HG02763 (cell line): ENCODE data around the gene HPCAL1.
A peak's percentile ranks its signal among the peaks of the same experiment; 100 is the strongest.

Source experiments
- ATAC-seq: cut with Tn5 transposase; IDR thresholded peaks from one replicate; pipeline ENCODE4 v1.9.1; 2021; ENCODE audit warnings: mild to moderate bottlenecking, moderate library complexity; ENCODE audit not compliant: unreplicated experiment

Gene HPCAL1

DNA sequence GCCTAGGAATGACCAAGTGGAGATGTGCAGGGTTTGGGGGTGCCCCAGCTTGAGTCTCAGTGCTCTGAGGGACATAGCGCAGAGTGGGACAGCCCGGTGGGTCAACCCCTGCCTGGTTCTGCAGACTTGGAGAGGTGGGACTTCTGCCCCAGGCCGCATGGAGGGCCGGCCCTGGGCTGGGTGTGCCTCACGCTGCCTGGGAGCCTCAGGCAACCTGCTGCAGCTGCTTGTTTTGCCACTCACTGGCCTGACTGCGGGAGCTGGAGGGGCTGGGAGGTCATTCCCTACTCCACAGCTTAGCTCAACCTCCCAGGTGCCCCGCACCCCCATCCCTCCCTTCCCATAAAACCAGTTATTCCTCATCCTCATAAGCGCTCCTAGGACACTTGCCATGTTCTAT is 112.3 kb downstream of the HPCAL1 start:
- no peak for ATAC-seq

DNA sequence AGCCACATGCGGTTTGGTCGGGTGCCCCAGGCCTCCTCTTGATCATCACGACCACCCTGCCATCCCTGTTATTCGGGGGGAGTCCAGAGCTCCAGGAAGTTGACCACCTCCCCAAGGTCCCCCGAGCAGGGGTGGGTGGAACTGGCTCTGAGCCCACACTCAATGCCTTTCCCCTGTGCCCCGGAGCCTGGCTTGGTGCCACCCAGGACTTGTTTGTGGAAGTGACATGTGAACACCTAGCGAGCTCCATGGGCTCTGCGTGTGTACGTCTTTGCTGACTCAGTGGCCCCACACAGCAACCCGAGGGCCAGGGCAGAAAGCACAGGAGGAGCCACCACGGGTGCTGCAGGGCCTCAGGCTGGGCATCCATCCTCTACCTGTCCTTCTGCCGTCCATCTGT is 112.9 kb downstream of the HPCAL1 start:
- no peak for ATAC-seq

DNA sequence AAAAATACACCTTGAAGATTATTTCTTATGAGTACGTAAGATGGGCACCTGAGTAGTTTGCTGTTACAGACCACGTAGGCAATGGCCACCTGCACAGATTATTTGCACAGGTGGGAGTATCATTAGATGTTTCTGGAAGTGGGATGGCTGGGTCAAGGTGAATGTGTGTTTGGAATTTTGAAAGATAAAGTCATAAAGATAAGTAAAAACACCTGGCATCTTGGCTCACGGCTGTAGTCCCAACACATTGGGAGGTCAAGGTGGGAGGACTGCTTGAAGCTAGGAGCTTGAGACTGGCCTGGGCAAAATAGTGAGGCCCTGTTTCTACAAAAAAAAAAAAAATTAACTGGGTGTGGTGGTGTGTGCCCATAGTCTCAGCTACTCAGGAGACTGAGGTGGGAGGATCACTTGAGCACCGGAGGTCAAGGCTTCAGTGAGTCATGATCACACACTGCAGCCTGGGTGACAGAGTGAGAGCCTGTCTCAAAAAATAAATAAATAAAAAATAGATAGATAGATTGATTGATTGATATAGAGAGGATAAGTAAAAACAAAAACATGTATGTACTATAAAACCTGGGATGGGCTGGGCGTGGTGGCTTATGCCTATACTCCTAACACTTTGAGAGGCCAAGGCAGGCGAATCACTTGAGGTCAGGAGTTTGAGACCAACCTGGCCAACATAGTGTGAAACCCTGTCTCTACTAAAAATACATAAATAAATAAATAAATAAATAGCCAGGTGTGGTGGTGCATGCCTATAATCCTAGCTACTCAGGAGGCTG is 115.0 kb downstream of the HPCAL1 start:
- no peak for ATAC-seq

DNA sequence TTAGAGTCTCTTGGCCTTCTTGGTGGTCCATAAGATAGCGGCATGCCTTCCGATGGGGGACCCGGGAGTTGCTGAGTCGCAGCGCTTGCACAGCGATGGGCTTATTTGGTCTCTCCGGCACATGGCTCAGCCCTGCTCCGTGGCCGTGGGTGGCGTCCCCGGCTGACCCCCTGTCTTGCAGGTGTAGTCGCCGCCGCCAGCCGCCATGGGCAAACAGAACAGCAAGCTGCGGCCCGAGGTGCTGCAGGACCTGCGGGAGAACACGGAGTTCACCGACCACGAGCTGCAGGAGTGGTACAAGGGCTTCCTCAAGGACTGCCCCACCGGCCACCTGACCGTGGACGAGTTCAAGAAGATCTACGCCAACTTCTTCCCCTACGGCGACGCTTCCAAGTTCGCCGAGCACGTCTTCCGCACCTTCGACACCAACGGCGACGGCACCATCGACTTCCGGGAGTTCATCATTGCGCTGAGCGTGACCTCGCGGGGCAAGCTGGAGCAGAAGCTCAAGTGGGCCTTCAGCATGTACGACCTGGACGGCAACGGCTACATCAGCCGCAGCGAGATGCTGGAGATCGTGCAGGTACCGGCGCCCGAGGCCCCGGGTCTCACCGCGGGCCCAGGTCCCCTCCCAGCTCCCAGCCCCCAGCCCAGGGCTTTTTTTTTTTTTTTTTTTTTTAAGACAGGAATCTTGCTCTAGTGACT is 117.0 kb downstream of the HPCAL1 start:
- ATAC-seq, result no peak

DNA sequence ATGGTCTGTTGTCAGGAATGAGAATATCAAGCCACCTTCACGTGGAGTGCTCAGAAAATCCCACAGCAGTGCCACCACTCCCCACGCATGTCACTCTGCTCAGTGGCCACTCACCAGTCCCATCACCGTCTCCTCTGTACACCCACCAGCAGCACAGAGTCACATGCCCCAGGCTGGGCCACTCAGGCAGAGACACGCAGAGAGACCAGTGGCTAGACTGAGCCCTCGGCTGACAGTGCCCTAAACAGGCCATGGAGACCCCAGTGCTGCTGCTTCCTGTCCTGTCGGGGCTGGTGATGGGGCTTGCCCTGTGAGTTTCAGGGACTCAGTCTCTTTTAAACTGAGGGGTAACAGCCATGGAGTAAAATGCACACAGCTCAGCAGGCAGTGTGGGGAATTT is 119.5 kb downstream of the HPCAL1 start:
- ATAC-seq, result no peak

DNA sequence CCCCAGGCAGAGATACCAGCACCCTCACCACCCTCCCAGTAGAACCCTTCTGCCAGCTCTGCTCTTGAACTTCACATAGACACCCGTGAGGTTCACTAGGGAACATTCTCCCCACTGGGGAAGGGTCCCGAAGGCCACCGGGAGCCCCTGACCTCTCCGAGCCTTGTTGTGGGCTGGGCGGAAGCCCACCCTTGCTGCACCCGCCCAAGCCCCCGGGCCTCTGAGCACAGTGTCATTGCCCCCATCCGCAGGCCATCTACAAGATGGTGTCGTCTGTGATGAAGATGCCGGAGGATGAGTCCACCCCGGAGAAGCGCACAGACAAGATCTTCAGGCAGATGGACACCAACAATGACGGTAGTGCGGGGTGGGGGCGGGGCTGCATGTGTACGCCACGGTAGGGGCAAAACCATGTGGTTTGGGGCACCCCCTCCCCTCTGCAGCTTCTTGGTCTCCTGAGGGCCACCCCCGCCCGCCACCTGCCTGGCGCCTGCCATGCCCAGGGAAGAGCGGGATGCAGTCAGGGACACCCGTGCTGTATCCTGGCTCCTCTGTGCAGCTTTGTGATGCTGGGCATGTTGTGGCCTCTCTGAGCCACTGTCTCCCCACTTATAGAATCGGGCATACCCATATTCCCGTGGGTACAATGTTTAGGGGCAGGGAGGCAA is 120.2 kb downstream of the HPCAL1 start:
- ATAC-seq, result no peak

DNA sequence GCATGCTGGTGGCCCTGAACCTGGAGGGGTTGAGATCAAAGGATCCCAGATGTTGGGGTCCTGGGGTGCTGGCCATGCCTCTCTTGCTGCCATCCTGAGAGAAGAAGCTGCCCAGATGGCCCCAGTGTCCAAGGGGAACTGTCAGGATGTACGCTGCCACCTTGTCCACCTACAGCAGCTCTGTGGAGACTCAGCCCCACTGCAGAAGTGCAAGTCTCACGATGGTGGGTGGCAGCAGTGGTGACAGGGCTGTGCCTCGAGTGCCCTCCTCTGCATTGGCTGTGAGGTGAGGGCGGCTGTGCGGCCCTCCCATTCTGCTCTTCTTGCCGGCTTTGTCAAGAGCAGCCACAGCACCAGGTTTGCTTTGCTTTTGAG is 120.7 kb downstream of the HPCAL1 start:
- no peak for ATAC-seq

DNA sequence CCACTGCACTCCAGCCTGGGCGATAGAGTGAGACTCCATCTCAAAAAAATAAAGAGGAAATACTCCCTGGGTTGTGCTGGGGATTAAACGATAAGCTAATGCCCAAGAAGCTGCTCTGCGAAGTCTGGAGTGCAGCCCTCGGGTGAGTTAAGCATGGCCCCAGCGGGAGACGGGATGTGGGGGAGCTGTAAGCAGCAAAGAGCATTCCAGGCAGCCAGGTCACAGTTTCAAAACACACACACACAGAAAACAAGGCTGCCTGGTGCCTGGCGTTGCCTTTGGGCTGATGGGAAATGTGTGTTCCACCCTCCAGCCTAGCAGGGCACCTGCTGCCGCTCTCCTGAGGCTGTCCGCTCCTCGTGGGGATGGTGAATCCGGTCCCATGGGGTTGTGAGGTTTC is 121.3 kb downstream of the HPCAL1 start:
- ATAC-seq, result no peak

DNA sequence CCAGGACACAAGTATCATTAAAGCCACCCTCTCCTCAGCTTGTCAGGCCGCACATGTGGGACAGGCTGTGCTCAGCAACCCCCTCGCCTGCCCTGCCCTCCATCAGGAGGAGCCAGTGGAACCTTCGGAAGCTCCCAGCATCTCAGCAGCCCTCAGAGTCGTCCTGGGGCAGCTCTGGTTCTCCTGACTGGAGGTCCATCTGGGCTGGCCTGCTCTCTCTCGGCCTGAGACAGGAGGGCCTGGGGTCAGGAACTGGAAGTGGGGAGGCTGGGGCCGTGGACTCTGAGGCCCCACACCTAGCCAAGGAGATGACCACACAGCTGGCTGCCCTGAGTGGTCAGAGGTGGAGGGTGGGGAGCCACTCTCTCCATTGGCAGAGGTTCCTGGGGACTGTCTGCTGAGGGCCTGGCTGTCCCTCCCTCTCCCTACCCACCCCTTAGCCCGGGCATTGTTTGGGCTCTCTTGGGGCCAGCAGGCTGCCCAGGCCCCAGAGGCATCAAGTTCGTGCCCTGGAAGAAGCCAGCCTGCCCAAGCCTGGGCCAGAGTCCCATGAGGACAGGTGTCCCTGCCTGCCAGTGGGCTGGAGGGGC is 122.3 kb downstream of the HPCAL1 start:
- ATAC-seq, result no peak

DNA sequence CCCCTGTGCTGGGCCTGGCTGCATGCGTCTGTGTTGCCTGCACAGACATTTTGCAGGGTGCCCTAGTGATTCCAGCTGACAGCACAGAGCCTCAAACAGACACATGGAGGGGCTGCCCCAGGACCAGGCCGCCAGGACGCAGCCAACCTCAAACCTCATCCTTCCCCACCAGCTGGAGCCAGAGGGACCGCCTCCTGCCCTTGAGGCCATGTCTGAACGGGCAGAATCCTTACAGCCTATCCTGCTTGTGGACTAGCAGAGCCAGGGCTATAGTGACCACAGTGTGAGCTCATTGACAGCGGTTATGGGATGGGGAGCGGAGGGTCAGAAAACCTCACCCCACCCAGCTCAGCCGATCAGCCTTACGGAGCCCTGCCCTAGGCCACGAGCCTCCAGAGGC is 123.0 kb downstream of the HPCAL1 start:
- ATAC-seq, result no peak

DNA sequence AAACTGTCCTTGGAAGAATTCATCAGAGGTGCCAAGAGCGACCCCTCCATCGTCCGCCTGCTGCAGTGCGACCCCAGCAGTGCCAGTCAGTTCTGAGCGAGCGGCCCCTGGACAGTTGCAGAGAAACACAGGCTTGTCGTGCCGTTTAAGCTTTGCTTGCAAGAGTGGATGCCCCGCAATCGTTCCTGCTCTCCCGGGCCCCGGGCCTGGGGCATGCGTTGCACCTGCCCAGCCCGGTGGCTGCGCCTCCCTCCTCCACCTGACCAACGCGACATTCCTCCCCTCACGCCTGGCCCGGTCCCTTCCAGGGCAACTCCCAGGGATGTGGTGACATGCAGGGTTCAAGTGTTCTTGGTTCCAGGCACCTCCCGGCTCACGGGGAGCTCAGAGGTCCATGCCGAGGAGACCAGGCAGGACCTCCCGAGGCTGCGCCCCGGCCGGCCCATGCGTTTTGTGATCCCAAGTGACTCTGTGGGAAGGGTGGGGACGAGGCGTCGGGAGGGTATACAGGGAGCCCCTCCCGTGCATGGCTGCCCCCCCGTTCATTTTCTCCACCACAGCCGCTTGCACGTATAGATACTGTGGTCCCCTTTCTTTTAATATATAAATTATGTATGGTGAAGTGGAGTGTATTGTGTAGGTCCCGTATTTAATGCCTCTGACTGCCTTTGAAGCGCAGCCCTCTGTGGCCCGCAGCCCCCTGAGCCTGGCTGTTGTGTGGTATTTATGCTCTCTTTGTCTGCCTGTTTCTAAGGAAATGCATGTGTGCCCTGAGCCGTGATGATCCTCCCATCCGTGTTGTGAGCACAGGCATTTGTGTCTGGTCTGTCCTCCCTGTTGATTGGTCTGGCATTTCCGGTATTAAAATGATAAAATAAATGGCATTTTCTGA is 124.3 kb downstream of the HPCAL1 start:
- no peak for ATAC-seq

DNA sequence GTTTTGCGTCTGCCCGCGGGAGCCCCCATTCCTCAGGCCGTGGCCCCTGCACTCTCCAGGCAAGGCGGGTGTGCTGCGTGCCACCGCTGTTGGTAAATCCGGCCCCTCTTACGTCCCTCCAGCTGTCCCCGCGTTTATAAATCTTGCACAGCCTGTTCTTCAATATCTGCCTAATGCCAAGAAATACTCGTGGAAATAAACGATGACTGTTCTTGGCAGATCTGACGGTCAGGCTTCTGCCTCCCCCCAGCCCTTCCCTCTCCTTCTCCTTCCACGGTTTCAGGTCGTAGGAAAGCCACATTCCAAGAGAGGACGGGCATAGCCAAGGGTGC is 124.9 kb downstream of the HPCAL1 start:
- no peak for ATAC-seq

DNA sequence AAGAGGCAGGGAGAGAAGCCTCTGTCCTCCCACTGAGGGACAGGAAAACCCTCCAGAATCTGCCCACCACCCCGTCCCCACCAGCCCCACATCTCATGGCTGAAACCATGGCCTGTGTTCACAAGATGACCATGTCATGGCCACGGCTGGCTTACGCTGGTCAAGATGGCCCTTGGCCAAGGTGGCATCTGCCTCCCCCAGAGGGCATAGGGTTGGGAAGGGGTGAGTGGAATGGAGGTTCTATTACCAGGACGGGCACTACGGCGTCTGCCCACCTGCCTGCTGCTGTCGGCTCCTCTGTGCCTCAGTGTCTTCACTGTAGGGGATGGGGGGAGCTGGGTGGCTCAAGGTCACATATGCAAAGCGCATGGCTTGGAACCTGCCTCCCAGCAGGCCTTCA is 125.7 kb downstream of the HPCAL1 start:
- no peak for ATAC-seq

DNA sequence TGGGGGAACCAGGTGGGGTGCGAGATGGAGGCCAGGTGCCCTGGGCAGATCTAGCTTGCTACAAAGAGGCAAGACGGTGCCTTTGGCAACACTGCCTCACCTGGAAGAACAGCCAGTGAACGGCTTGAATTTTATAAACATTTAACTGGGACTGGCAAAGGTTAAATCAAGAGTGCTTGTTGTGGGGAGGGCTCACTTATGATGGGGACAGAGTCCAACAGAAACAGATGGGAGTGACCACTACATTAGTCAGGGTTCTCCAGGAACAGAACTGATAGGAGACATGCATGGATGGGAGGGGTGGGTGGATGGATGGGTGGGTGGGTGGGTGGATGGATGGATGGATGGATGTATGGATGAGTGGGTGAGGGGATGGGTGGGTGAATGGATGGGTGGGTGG is 126.2 kb downstream of the HPCAL1 start:
- ATAC-seq, result no peak

DNA sequence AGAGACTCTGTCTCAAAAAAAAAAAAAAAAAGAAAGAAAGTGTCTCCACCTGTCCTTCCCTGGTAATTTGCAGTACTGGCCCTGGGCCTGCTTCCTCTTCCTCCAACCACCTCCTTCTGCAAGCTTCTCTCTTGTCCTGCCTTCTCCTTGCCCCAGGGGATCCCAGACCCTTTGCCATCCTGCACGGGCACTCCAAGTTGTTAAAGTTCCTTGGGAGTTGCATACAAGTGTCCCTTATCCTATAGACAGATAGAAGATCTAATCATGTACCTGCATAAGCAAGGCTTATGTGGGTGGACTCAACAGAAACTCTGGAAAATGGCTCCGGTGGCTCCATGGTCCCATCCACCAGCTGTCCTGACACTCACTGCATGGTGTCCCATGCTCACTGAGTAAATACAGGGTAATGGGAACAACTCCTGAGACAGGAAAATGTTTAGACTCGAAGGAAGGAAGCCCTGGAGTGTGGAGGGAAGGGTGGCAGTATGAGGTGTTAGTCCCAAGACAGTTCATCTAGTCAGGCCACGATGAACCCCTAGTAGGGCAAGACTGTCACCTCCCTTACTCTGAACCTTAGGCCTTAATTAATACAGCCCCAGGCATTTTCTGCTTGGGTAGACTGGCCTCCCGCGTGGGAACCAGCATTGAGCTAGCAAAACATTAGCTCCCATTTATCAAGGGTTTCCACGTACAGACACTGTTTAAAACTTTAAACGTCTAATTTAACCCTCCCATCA is 128.3 kb downstream of the HPCAL1 start:
- no peak for ATAC-seq

DNA sequence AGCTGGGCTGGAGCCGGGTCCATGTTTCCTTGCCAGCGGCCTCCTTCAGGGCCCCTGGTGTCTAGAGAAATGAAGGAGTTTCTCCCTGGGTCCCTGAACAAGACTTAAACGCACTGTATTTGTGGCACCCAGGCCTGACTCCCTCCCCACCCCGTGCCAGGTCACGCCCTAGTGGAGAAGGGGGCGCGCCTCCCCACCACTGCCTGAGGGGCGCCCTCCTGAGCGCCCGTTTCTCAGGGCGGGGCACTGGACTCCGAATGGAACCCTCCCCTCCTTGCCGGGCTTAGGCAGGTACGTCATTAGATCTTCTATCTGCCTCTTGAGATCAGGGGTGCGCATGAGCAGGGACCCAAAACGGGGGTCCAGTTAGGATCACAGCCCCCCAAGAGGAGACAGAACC is 129.1 kb downstream of the HPCAL1 start:
- ATAC-seq, result no peak

DNA sequence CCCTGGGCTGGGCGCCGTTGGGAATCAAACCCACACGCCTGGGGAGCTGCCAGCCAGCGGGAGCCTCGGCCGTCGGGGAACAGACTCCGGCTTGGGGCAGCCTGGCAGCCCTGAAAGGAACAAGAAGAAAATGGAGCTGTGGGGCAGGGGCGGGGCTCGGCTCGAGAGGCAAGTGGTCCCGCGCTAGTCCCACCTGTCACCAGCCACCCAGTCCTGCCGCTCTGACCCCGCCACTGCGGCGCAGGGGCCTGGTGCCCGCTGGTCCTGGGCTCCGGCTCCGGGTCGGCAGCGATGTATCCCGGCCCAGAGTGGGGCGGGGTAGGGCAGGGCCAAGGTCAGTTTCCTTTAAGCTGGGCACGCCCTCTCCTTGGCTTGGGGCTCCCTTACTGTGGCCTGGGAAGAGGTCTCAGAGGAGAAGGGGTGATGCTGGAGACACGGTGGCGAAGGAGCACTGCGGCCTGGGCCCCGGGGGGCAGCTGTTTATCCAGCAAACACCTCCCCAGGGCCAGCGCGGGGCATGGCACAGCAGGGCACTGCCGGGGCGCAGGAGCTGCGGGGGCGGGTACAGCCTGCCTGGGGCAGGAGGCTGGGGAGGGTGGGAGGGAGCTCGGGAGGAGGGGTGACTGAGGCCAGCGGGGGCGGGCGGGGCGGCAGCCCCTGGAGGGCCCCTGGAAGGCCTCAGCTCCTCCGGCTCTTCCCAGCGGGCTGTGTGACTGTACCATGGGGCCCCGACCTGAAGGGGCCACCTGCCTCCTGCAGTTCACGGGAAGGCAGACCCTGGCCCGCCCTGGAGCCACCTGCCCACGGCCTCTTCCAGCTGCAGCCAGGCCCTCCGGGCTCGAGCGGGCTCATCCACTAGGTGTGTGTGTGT is 129.8 kb downstream of the HPCAL1 start:
- ATAC-seq, result peak; percentile 72

DNA sequence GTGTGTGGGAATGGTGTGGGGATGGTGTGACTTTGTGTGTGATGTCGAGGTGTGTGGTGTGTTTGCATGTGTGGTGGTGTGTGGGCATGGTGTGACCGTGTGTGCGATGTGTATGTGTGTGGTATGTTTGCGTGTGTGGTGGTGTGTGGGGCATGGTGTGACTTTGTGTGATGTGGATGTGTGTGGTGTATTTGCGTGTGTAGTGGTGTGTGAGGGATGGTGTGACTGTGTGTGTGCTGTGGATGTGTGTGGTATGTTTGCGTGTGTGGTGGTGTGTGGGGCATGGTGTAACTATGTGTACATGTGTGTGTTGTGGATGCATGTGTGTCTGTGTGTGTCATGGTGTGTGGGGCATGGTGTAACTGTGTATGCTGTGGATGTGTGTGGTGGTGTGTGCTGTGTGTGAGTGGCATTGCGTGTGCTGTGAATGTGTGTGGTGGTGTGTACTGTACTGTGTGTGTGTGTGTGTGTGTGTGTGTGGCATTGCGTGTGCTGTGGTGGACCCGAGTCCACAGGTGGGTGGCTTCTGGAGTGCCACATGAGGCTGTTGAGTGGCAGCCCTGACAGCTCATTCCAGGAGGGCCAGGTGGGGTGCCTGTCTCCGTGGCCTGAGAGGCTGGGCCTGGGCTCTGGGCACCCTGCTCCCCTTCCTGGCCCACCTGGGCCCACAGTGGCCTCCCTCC is 130.7 kb downstream of the HPCAL1 start:
- ATAC-seq, result no peak
